Neuron (in vitro differentiated cells): ENCODE results near the gene PARD3.

Source experiments
- H2AFZ ChIP-seq: one replicate; pipeline ENCODE4 v1.6.1; 2013; ENCODE audit warnings: low read depth, mild to moderate bottlenecking, inconsistent platforms, low read length, moderate library complexity
- H3K27me3 ChIP-seq: one replicate; pipeline ENCODE4 v1.6.1; 2013; ENCODE audit warnings: low read length; ENCODE audit not compliant: insufficient read depth
- H3K36me3 ChIP-seq: one replicate; pipeline ENCODE4 v1.6.1; 2013; ENCODE audit warnings: low read length; ENCODE audit not compliant: insufficient read depth
- H3K4me1 ChIP-seq: one replicate; pipeline ENCODE4 v1.6.1; 2013; ENCODE audit warnings: low read length; ENCODE audit not compliant: insufficient read depth
- H3K4me3 ChIP-seq: 2 replicates; pipeline ENCODE4 v1.5.1; 2013; ENCODE audit warnings: mild to moderate bottlenecking, low read length, moderate library complexity
- H3K9me3 ChIP-seq: one replicate; pipeline ENCODE4 v1.6.1; 2013; ENCODE audit warnings: low read length

Gene PARD3

GRCh38 chr10:34382626-34383025, 432.5 kb downstream of the PARD3 start:
- Histone ChIP-seq H3K4me3 (no peak overlapping the region), H3K9me3 (peaks cover 4% of the 10 kb centered on the region), H3K36me3 (peaks cover 24% of the 10 kb centered on the region), H2AFZ (no peak overlapping the region), H3K27me3 (no peaks in the 10 kb centered on the region), H3K4me1 (no peaks in the 10 kb centered on the region)

GRCh38 chr10:34380856-34381255, 434.2 kb downstream of the PARD3 start:
- H3K9me3 ChIP-seq, result peaks cover 4% of the 10 kb centered on the region
- H3K36me3 ChIP-seq, result peaks cover 27% of the 10 kb centered on the region
- H3K27me3 ChIP-seq, result no peaks in the 10 kb centered on the region
- H3K4me3 ChIP-seq, result no peak overlapping the region
- H2AFZ ChIP-seq, result no peak overlapping the region
- H3K4me1 ChIP-seq, result no peaks in the 10 kb centered on the region

DNA sequence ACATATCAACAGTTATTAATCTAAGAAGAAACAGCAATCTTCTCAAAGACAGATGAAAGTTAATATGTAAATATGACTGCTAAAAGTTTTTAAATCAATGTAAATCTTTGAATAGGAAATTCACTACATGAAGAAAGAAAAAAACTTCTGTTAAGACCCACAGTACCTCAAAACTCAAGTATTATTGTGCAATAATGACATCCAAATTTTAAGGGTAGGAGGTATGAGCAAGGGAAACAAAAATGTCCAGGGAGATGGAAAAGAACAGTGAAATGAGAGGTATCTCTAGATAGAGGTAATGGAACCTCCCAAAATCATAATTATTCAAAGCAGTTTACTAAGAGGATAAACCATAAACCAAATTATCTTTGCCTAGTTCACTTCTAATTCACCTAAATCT, 436.8 kb downstream of the PARD3 start:
- no peak overlapping the region for H2AFZ ChIP-seq
- H3K4me3 ChIP-seq, result no peak overlapping the region
- H3K9me3 ChIP-seq, result peaks cover 4% of the 10 kb centered on the region
- H3K36me3 ChIP-seq, result peaks cover 26% of the 10 kb centered on the region
- no peaks in the 10 kb centered on the region for H3K4me1 ChIP-seq
- H3K27me3 ChIP-seq, result no peaks in the 10 kb centered on the region

DNA sequence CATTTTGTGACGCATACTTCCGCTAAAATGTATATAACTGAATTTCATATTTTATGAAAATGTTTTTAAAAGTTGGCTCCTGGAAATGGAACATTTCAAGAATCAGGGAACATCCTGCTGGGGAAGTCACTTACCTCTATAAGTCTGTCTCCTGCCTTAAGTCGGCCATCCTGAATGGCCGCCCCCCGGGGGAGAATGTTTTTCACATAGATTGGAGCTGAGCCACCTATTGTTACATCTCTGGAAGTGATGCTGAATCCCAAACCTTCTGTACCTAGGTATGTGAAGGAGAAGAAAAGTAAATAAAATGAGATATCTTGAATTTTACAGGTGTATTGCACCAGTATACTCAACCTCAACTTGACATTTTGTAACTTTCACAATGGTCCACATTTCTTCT, 437.3 kb downstream of the PARD3 start:
- Histone ChIP-seq H3K36me3 (peaks cover 25% of the 10 kb centered on the region), H3K4me1 (no peaks in the 10 kb centered on the region), H3K4me3 (no peak overlapping the region), H2AFZ (no peak overlapping the region), H3K27me3 (no peaks in the 10 kb centered on the region), H3K9me3 (peaks cover 4% of the 10 kb centered on the region)

DNA sequence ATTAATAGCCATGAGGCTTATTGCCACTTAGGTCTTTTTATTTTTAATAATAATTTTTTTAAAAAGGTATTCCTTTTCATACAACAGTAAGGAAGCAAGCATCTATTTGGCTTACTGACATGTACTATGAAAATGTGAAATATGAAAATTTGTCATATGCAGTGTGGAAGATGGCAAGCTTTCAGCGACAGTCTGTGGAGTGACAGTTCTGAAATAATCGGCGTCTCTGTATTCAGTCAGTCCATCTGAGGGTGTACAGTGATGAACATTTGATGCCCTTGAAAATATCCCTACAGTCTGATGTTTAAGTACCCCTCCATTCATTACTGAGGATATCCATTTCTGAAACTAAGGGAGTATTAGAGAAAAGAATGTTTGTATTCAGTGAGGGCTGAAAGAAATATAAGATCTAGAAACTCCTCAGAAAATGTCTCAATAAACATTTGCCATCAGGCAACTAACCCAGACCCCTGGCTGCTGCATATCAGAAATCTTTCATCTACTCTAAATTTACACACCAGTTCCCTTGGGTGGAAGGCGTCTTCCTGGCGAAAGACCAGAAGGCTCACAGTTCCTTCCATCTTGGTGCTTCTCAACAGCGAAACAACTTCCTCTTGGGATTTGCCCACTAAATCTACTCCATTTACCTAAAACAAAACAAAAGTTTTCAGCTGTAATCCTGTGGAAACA, 440.6 kb downstream of the PARD3 start:
- Histone ChIP-seq H2AFZ (no peak overlapping the region), H3K27me3 (no peaks in the 10 kb centered on the region), H3K4me1 (no peaks in the 10 kb centered on the region), H3K4me3 (no peak overlapping the region), H3K9me3 (peaks cover 4% of the 10 kb centered on the region), H3K36me3 (peaks cover 8% of the 10 kb centered on the region)

DNA sequence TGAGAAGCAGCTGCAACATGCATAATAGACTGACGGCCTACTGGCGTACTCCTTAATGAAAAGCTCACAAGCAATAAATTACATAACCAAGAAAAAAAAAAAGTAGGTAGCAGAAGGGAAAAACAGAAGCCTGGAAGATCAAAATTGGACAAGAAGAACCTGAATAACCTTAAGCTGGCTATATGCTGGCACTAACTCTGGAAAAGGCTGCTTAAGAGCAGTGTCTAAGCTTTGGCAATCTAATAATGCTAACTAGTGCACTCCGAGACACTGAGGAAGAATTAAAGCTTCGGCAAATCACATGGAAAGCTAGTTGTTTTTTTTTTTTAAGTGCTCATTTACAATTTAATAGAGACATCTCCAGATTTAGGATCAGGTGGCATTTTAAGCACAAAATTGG, 441.9 kb downstream of the PARD3 start:
- H3K27me3 ChIP-seq, result no peaks in the 10 kb centered on the region
- H2AFZ ChIP-seq, result no peak overlapping the region
- no peak overlapping the region for H3K4me3 ChIP-seq
- H3K36me3 ChIP-seq, result peaks cover 9% of the 10 kb centered on the region
- H3K9me3 ChIP-seq, result peaks cover 4% of the 10 kb centered on the region
- H3K4me1 ChIP-seq, result no peaks in the 10 kb centered on the region

DNA sequence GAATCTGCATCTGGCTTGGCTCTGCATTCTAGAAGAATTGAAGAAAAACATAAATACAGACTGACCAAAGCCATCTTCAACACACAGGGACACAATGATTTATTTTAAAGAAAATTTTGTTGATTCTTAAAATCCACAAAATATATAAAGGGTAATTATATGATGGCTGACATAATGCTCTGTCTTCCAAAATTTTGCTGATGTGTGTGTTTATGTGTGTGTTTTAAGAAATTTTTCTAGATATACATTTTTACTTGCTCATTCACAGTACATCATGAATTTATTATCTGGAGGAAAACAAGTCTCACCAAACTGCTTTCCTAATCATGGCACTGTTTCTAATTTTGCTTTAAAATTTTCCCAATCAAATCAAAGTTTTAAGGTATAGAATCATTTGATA, 442.6 kb downstream of the PARD3 start:
- Histone ChIP-seq H2AFZ (no peak overlapping the region), H3K9me3 (peaks cover 4% of the 10 kb centered on the region), H3K4me3 (no peak overlapping the region), H3K36me3 (peaks cover 10% of the 10 kb centered on the region), H3K4me1 (no peaks in the 10 kb centered on the region), H3K27me3 (no peaks in the 10 kb centered on the region)

DNA sequence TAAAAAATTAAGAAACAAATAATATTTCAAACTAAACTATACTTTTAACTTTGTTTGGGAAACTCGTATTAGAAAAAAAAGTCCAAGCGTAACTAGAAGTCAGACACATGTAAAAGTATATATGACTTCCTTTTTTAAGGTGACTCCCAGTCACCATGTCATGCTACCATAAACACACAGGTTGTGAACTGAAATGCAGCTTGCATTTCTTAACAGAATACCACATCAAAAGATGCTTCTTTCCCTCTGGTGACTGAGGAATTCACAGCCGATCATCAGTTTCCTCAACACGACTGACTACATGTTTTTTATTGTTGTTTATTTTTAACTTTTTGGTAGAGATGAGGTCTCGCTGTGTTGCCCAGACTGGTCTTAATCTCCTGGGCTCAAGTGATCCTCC, 445.0 kb downstream of the PARD3 start:
- H3K9me3 ChIP-seq, result peaks cover 4% of the 10 kb centered on the region
- no peak overlapping the region for H3K4me3 ChIP-seq
- no peak overlapping the region for H2AFZ ChIP-seq
- no peaks in the 10 kb centered on the region for H3K27me3 ChIP-seq
- H3K4me1 ChIP-seq, result no peaks in the 10 kb centered on the region
- H3K36me3 ChIP-seq, result peaks cover 7% of the 10 kb centered on the region

DNA sequence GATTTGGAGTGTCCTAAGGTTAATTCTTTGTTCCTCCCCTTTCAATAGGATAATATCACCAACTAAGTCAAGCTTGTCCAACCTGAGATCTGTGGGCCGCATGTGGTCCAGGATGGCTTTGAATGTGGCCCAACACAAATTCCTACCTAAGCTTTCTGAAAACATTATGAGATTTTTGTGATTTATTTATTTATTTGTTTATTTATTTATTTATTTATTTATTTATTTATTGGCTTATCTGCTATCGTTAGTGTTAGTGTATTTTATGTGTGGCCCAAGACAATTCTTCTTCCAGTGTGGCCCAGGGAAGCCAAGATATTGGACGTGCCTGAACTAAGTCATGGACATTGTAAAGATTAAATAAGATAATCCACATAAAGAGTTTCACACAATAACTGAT, 446.0 kb downstream of the PARD3 start:
- peaks cover 7% of the 10 kb centered on the region for H3K36me3 ChIP-seq
- no peak overlapping the region for H3K4me3 ChIP-seq

GRCh38 chr10:34364253-34365037, 450.7 kb downstream of the PARD3 start:
- no peaks in the 10 kb centered on the region for H3K9me3 ChIP-seq
- H3K27me3 ChIP-seq, result no peaks in the 10 kb centered on the region
- no peak overlapping the region for H2AFZ ChIP-seq
- peaks cover 17% of the 10 kb centered on the region for H3K36me3 ChIP-seq
- no peak overlapping the region for H3K4me3 ChIP-seq
- H3K4me1 ChIP-seq, result no peaks in the 10 kb centered on the region

More for the DNA sequence above, 446.0 kb downstream of the PARD3 start:
- Histone ChIP-seq H3K4me1 (no peaks in the 10 kb centered on the region), H3K9me3 (peaks cover 4% of the 10 kb centered on the region), H3K27me3 (no peaks in the 10 kb centered on the region), H2AFZ (no peak overlapping the region)

GRCh38 chr10:34360984-34361383, 454.1 kb downstream of the PARD3 start:
- no peaks in the 10 kb centered on the region for H3K4me1 ChIP-seq
- H3K36me3 ChIP-seq, result peaks cover 27% of the 10 kb centered on the region
- H3K4me3 ChIP-seq, result no peak overlapping the region
- no peaks in the 10 kb centered on the region for H3K9me3 ChIP-seq
- H3K27me3 ChIP-seq, result no peaks in the 10 kb centered on the region
- no peak overlapping the region for H2AFZ ChIP-seq

DNA sequence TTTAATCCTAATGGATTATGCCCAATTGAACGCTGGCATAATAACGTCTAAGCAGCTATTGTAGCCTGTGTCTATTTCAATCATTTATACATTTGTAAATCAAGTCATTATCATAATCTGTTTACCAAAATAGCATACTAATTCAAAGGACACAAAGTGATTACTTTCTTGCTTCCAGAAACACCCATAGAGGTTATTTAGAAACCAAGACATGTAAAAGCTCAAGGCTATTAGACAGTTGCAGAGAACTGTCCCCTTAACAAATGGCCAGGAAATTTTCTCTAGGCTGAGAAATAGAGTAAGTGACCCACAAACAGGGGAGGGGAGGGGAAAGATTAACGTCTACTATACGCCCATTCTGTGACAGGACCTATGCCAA, 455.7 kb downstream of the PARD3 start:
- Histone ChIP-seq H3K9me3 (peaks cover 2% of the 10 kb centered on the region), H3K36me3 (peaks cover 34% of the 10 kb centered on the region), H3K4me3 (no peak overlapping the region), H2AFZ (no peak overlapping the region), H3K27me3 (no peaks in the 10 kb centered on the region), H3K4me1 (no peaks in the 10 kb centered on the region)

- no peak overlapping the region for H3K4me3 ChIP-seq
- peaks cover 35% of the 10 kb centered on the region for H3K36me3 ChIP-seq
- H2AFZ ChIP-seq, result no peak overlapping the region
- H3K9me3 ChIP-seq, result peaks cover 4% of the 10 kb centered on the region
- no peaks in the 10 kb centered on the region for H3K27me3 ChIP-seq
- H3K4me1 ChIP-seq, result no peaks in the 10 kb centered on the region
Observed at GRCh38 chr10:34358729-34359434, 456.2 kb downstream of the PARD3 start.
